Stomach (tissue), 9 donors: Measurements from ENCODE around the gene MAPRE2. TPM values are rescaled to one million over a fixed set of nuclear protein-coding genes. Genes with fewer than 3 reads are reported as not detected.

Source experiments
- DNase-seq, 2 donors: peaks; one replicate each; pipeline versions ENCODE4 v3.0.0 to v3.0.0-alpha.2; 2013 to 2019
- H3K27ac ChIP-seq, 5 donors: fragments of 200-600 bp in 4 of 5; sonication (generic) in 4 of 5; one replicate each; pipeline ENCODE4 v1.5.1; 2013 to 2019; ENCODE audit warnings: mild to moderate bottlenecking in 1 of 5, moderate library complexity in 1 of 5
- H3K27me3 ChIP-seq, 3 donors: fragments of 200-600 bp; sonication (generic); one replicate each; pipeline ENCODE4 v1.5.1; 2017 to 2019; ENCODE audit warnings: mixed run types in 1 of 3
- H3K36me3 ChIP-seq, 4 donors: fragments of 200-600 bp; sonication (generic); 1 replicate in 3 of 4; 2 replicates in 1 of 4; pipeline ENCODE4 v1.5.1; 2016 to 2019
- H3K4me1 ChIP-seq, 4 donors: fragments of 200-600 bp; sonication (generic); one replicate each; pipeline ENCODE4 v1.5.1; 2016 to 2019
- H3K4me3 ChIP-seq, 4 donors: fragments of 200-600 bp; sonication (generic) in 3 of 4; one replicate each; pipeline ENCODE4 v1.5.1; 2016 to 2019; ENCODE audit warnings: mild to moderate bottlenecking in 1 of 4
- H3K9me3 ChIP-seq, 4 donors: fragments of 200-600 bp; sonication (generic); one replicate each; pipeline ENCODE4 v1.5.1; 2016 to 2019
- CTCF ChIP-seq, 7 experiments: fragments of 450-650 bp in 4 of 7; fragments of 200-600 bp in 3 of 7; sonication (generic) in 3 of 7; IDR thresholded peaks; one replicate each; pipeline ENCODE4 v1.5.1; 2016 to 2019; ENCODE audit warnings: antibody characterized with exemption in 7 of 7, control low read depth in 2 of 7, mild to moderate bottlenecking in 1 of 7
- EP300 ChIP-seq: sonication (generic); formaldehyde crosslinking; IDR thresholded peaks from one replicate; pipeline ENCODE4 v1.6.1; 2017; ENCODE audit warnings: antibody characterized with exemption
- POLR2A ChIP-seq, 4 donors: fragments of 450-650 bp; IDR thresholded peaks; one replicate each; pipeline ENCODE4 v1.6.1; 2016; ENCODE audit warnings: antibody characterized with exemption in 4 of 4, control low read depth in 2 of 4, mild to moderate bottlenecking in 1 of 4, moderate library complexity in 1 of 4
- POLR2AphosphoS5 ChIP-seq, 3 donors: sonication (generic); formaldehyde crosslinking; IDR thresholded peaks; one replicate each; pipeline ENCODE4 v1.6.1; 2016; ENCODE audit warnings: antibody characterized with exemption in 3 of 3
- WGBS, 5 donors: extraction: QIAGEN DNeasy Blood & Tissue Kit in 3 of 5; methylation state at CpG; one replicate each; pipeline versions ENCODE4 v1.1.5 to v1.1.7; 2013 to 2018; 5-methylcytosine and 5-hydroxymethylcytosine counted together
- intact Hi-C: fragments of 100-400 bp; cut with DNase I; formaldehyde crosslinking; loops from one replicate; pipeline ENCODE4 v1.15.1; 2023; ENCODE audit warnings: low total_unique reads
- polyA plus RNA-seq, 3 donors: library from polyadenylated mRNA; stranded (reverse); fragments of 200-250 nt; gene quantifications; one replicate each; pipeline ENCODE4 v1.2.3, GENCODE V29; 2013
- total RNA-seq, 5 donors: library from RNA; depleted of rRNA; stranded (reverse); fragments of >200 nt; gene quantifications; one replicate each; pipeline versions ENCODE4 v1.1.0 to v1.2.3, GENCODE V29; 2014 to 2016
- donor health status: healthy with polysubstance abuse.
- donor health status: Bipolar disorder and iron deficiency.
- donor health status: healthy.

The MAPRE2 gene
- total and polyA plus RNA-seq, 8 donors = 7.4 to 258 (median 24.2) TPM

- no peak overlapping the region for H3K27ac ChIP-seq
- TF ChIP-seq POLR2AphosphoS5 (IDR thresholded peaks at IDR 0.05) = no peak
- TF ChIP-seq CTCF (IDR thresholded peaks at IDR 0.05) = no peak
- no peak for TF ChIP-seq EP300
- TF ChIP-seq POLR2A (IDR thresholded peaks at IDR 0.05) = no peak
- no peaks in the 10 kb centered on the region for H3K27me3 ChIP-seq
- intact Hi-C loops = no loop called here
- H3K36me3 ChIP-seq = no peaks in the 10 kb centered on the region
- peaks cover 6 to 27% (median 19%) of the 10 kb centered on the region in 4 donors for H3K4me1 ChIP-seq
- no peak for DNase-seq
- peaks cover 0 to 6% (median 0%) of the 10 kb centered on the region in 4 donors for H3K9me3 ChIP-seq
- H3K4me3 ChIP-seq = no peak overlapping the region
- 78 to 87% (median 80%) methylated on average over 3 of the region's 3 CpGs for WGBS, 5 donors
These were observed 73.1 kb downstream of the MAPRE2 start for GRCh38 chr18:35114305-35114704.

- no peaks in the 10 kb centered on the region for H3K27me3 ChIP-seq
- no peak overlapping the region for H3K4me3 ChIP-seq
- DNase-seq = no peak
- H3K27ac ChIP-seq = peak overlapping the region in 3 of 5 donors; percentile 38 to 76 (median 70)
- TF ChIP-seq CTCF (IDR thresholded peaks at IDR 0.05) (no peak), EP300 (no peak), POLR2AphosphoS5 (IDR thresholded peaks at IDR 0.05) (no peak), POLR2A (IDR thresholded peaks at IDR 0.05) (no peak)
- peaks cover 0 to under 1% (median 0%) of the 10 kb centered on the region in 4 donors for H3K9me3 ChIP-seq
- WGBS, 5 donors = 93 to 97% (median 96%) methylated on average over 9 of the region's 9 CpGs
- H3K36me3 ChIP-seq = no peaks in the 10 kb centered on the region
- peaks cover 6 to 37% (median 19%) of the 10 kb centered on the region in 4 donors for H3K4me1 ChIP-seq
- intact Hi-C loops = no loop called here
These were observed 75.6 kb downstream of the MAPRE2 start for GRCh38 chr18:35116784-35117318.

GRCh38 chr18:35117372-35117771, 76.2 kb downstream of the MAPRE2 start:
- Histone ChIP-seq H3K4me3 (no peak overlapping the region), H3K4me1 (peaks cover 6 to 38% (median 19%) of the 10 kb centered on the region in 4 donors), H3K36me3 (no peaks in the 10 kb centered on the region), H3K27ac (peak overlapping the region in 4 of 5 donors; percentile 2 to 76 (median 54)), H3K27me3 (no peaks in the 10 kb centered on the region), H3K9me3 (no peaks in the 10 kb centered on the region)
- DNase-seq = no peak
- intact Hi-C loops = no loop called here
- TF ChIP-seq CTCF (IDR thresholded peaks at IDR 0.05) (no peak), POLR2AphosphoS5 (IDR thresholded peaks at IDR 0.05) (no peak), POLR2A (IDR thresholded peaks at IDR 0.05) (no peak), EP300 (no peak)
- WGBS, 5 donors = 82 to 95% (median 92%) methylated on average over 6 of the region's 6 CpGs

GRCh38 chr18:35117951-35118411, 76.8 kb downstream of the MAPRE2 start:
- TF ChIP-seq POLR2AphosphoS5 (IDR thresholded peaks at IDR 0.05) = peak in 2 of 3 donors; percentile 40 to 66
- no peak for TF ChIP-seq EP300
- no peaks in the 10 kb centered on the region for H3K27me3 ChIP-seq
- peak overlapping the region in 1 of 4 donors; percentile 7 for H3K4me3 ChIP-seq
- peak overlapping the region in 4 of 5 donors; percentile 23 to 76 (median 54) for H3K27ac ChIP-seq
- intact Hi-C loops = no loop called here
- peak in 1 of 2 donors; percentile 71 for DNase-seq
- WGBS, 5 donors = 51 to 88% (median 71%) methylated on average over 6 to 7 of the region's 7 CpGs
- peaks cover 6 to 38% (median 21%) of the 10 kb centered on the region in 4 donors for H3K4me1 ChIP-seq
- H3K36me3 ChIP-seq = no peaks in the 10 kb centered on the region
- no peaks in the 10 kb centered on the region for H3K9me3 ChIP-seq

- no peaks in the 10 kb centered on the region for H3K9me3 ChIP-seq
- peaks cover 6 to 38% (median 22%) of the 10 kb centered on the region in 4 donors for H3K4me1 ChIP-seq
- H3K36me3 ChIP-seq = no peaks in the 10 kb centered on the region
- WGBS, 5 donors = 75 to 89% (median 85%) methylated on average over 3 of the region's 3 CpGs
- TF ChIP-seq POLR2A (IDR thresholded peaks at IDR 0.05) (no peak), CTCF (IDR thresholded peaks at IDR 0.05) (no peak), POLR2AphosphoS5 (IDR thresholded peaks at IDR 0.05) (no peak), EP300 (no peak)
- peak overlapping the region in 3 of 5 donors; percentile 38 to 76 (median 70) for H3K27ac ChIP-seq
- intact Hi-C loops = no loop called here
- H3K27me3 ChIP-seq = no peaks in the 10 kb centered on the region
- H3K4me3 ChIP-seq = peak overlapping the region in 1 of 4 donors; percentile 7
- no peak for DNase-seq
These were observed 77.4 kb downstream of the MAPRE2 start for GRCh38 chr18:35118641-35119040.
